AG09309 (cell line): ENCODE measurements around the gene SNX9.

Experiments used
- DNase-seq: peaks from one replicate; pipeline ENCODE4 v3.0.0-alpha.2; 2010; ENCODE audit warnings: low read depth
- H3K4me3 ChIP-seq: 2 replicates; pipeline ENCODE4 v1.5.1; 2011; ENCODE audit warnings: mild to moderate bottlenecking, low read depth, low read length, moderate library complexity; ENCODE audit not compliant: control insufficient read depth
- CTCF ChIP-seq: IDR thresholded peaks from 2 replicates; pipeline ENCODE4 v1.5.1; 2011; ENCODE audit warnings: mild to moderate bottlenecking, low read depth, low read length, inconsistent platforms; ENCODE audit not compliant: insufficient read depth, control insufficient read depth; ENCODE audit errors: missing control alignments

The SNX9 gene

GRCh38 chr6:157779705-157780604 is 43.1 kb upstream of the SNX9 start:
- H3K4me3 ChIP-seq, result no peak overlapping the region
- DNase-seq, result no peak
- TF ChIP-seq CTCF, result no peak

- no peak for TF ChIP-seq CTCF
- no peak for DNase-seq
- no peak overlapping the region for H3K4me3 ChIP-seq
Observed at GRCh38 chr6:157785636-157786035, 37.4 kb upstream of the SNX9 start.

GRCh38 chr6:157786221-157786620 is 36.8 kb upstream of the SNX9 start:
- no peak overlapping the region for H3K4me3 ChIP-seq
- no peak for TF ChIP-seq CTCF
- DNase-seq, result no peak

GRCh38 chr6:157787080-157787479 is 36.0 kb upstream of the SNX9 start:
- no peak for DNase-seq
- no peak for TF ChIP-seq CTCF
- H3K4me3 ChIP-seq, result no peak overlapping the region

- DNase-seq, result no peak
- no peak for TF ChIP-seq CTCF
Observed at GRCh38 chr6:157788180-157788579, 34.9 kb upstream of the SNX9 start.

GRCh38 chr6:157789297-157789696 is 33.7 kb upstream of the SNX9 start:
- TF ChIP-seq CTCF, result no peak
- H3K4me3 ChIP-seq, result no peak overlapping the region
- DNase-seq, result no peak

More at GRCh38 chr6:157788180-157788579, 34.9 kb upstream of the SNX9 start:
- H3K4me3 ChIP-seq, result no peak overlapping the region
